ENCODE measurements around the gene NINL. TPM values are rescaled to one million over a fixed set of nuclear protein-coding genes. Genes with fewer than 3 reads are reported as not detected.
"Not testable (repeated sequence)": the region's sequence is repeated elsewhere in the genome, so short reads cannot be mapped to it uniquely, and the experiment has no call there.

NINL gene
- total RNA-seq, 2 donors from 2014 or later, result 5.0 to 5.2 TPM

GRCh38 chr20:25566821-25567220 is 18.5 kb downstream of the NINL start:
- ATAC-seq (no peak), DNase-seq (no peak)
- intact Hi-C loops (cut with DNase I, micrococcal nuclease), result no loop called here

DNA sequence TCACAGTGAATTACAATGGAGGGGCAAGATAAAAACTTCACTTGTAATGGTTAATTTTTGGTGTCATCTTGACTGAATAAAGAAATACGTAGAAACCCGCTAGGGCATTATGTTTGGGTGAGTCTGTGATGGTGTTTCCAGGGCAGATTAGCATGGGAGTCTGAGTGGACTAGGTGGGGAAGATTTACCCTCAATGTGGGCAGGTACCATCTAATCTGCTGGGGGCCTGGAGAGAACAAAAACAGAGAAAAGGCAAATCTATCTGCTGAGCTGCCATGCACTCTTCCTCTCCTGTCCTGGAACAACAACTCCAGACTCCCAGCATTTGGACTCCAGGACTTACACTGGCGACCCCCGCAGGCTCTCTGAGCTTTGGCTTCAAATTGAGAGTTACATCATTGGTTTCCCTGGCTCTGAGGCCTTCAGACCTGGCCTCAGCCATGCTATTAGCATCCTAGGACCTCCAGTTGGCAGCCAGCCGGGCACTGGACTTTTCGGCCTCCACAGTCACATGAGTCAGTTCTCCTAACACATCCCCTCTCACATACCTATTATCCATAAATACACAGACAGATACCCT is 19.7 kb downstream of the NINL start:
- ATAC-seq (no peak), DNase-seq (no peak)
- intact Hi-C loops (cut with DNase I, micrococcal nuclease), result no loop called here

DNA sequence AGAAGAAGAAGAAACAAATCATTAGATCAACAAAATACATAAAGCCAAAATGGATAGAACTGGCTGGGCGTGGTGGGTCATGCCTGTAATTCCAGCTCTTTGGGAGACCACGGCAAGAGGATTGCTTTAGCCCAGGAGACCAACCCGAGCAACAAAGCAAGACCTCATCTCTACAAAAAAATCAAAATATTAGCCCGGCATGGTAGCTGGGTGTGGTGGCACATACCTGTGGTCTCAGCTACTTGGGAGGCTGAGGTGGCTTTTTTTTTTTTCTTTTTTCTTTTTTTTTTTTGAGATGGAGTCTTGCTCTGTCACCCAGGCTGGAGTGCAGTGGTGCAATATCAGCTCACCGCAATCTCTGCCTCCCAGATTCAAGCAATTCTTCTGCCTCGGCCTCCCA is 21.5 kb downstream of the NINL start:
- ATAC-seq, result no peak
- no peak for DNase-seq
- intact Hi-C loops (cut with DNase I, micrococcal nuclease), result no loop called here

DNA sequence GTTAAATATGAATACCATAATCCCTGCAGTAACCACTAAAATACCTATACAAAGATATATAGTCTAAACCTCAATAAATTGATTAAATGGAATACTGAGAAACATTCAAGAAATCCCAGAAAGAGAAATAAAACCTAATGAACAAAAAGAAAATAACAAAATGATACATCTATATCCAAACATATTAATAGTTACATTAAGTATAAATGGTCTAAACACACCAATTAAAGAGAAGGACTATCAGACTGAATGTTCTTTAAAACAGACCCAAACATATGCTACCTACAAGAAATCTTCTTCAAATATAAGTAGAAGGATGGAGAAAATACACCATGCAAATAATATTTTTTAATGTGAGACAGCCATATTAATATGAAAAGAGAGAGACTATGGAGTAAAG is 22.0 kb downstream of the NINL start:
- intact Hi-C loops (cut with DNase I, micrococcal nuclease), result no loop called here
- no peak for ATAC-seq
- no peak for DNase-seq

- ATAC-seq; intact Hi-C loops (cut with DNase I, micrococcal nuclease); DNase-seq: not testable (repeated sequence)
These were observed 23.6 kb downstream of the NINL start for GRCh38 chr20:25561771-25562170.

GRCh38 chr20:25553819-25554296 is 31.5 kb downstream of the NINL start:
- intact Hi-C loops (cut with DNase I, micrococcal nuclease), result no loop called here
- ATAC-seq, result peak; percentile 29
- DNase-seq, result peak in 1 of 2 donors; percentile 47

GRCh38 chr20:25552977-25553376 is 32.4 kb downstream of the NINL start:
- DNase-seq, result no peak
- no peak for ATAC-seq
- intact Hi-C loops (cut with DNase I, micrococcal nuclease), result no loop called here

DNA sequence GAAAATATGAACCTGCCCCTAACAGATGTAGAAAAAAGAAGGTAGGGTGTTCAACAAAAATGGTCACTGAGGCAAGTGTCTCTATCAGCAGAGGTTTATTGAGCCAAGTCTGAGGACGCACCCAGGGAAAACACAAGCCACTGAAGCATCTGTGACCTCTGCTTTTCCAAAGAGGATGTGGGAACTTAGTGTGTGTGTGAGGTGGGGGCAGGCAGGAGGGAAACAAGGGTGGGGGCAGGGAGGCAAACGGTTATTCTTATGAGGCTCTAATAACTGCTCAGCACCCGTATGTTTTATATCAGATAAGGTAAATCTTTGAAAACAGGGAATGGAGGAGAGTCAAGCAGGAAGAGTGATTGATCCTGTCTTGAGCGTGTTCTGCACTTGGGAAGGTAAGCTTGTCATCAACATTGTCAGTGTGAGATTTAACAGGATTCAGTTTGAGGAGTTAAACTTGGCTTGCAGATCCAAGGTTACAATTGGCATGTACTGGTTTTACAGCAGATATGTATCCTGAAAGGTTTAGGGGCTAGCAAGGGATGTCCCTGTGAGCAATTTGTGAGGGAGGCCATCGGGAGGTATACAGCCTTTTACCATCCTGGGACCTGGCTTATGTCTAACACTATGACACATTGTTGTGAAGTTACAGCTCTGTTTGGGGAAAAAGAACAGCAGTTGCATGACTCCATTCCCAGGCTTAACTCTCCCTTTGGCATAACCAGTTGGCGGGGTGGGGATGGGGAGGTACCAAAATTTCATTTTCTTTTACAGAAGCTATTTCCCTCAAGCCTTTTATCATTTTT is 33.7 kb downstream of the NINL start:
- DNase-seq, result no peak
- ATAC-seq, result no peak
- intact Hi-C loops (cut with DNase I, micrococcal nuclease), result no loop called here

DNA sequence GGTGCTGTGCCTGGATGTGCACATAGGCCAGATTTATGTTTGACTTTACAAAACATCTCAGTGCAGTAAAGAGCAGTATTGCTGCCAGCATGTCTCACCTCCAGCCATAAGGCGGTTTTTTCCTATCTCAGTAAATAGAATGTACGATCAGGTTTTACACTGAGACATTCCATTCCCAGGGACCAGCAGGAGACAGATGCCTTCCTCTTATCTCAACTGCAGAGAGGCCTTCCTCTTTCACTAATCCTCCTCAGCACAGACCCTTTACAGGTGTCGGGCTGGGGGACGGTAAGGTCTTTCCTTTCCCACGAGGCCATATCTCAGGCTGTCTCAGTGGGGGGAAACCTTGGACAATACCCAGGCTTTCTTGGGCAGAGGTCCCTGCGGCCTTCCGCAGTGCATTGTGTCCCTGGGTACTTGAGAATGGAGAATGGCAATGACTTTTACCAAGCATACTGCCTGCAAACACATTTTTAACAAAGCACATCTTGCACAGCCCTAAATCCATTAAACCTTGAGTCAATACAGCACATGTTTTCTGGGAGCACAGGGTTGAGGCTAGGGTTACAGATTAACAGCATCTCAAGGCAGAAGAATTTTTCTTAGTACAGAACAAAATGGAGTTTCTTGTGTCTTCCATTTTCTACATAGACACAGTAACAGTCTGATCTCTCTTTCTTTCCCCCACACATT is 34.5 kb downstream of the NINL start:
- intact Hi-C loops (cut with DNase I, micrococcal nuclease); ATAC-seq; DNase-seq: not testable (repeated sequence)

DNA sequence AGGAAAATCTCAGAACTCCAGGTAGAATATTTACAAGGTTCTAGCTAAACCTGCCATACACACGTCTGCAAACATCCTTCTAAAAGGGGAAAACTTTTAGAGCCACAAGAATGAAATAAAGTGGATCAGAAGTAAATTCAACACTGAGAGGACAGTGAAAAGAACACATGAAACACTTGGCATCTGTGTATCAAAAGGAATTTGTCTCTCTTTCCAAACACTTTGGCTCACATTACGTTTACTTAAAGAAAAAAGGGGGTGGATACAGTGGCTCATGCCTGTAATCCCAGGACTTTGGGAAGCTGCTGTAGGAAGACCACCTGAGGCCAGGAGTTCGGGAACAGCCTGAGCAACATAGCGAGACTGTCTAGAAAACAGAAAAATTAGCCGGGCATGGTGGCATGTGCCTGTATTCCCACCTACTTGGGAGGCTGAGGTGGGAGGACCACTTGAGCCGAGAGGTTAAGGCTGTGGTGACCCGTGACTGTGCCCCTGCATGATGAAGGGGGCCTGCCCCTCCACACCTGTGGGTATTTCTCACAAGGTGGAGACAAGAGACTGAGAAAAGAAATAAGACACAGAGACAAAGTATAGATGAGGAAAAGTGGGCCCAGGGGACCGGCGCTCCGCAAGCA is 35.4 kb downstream of the NINL start:
- ATAC-seq (no peak), DNase-seq (no peak)
- intact Hi-C loops (cut with DNase I, micrococcal nuclease), result no loop called here

DNA sequence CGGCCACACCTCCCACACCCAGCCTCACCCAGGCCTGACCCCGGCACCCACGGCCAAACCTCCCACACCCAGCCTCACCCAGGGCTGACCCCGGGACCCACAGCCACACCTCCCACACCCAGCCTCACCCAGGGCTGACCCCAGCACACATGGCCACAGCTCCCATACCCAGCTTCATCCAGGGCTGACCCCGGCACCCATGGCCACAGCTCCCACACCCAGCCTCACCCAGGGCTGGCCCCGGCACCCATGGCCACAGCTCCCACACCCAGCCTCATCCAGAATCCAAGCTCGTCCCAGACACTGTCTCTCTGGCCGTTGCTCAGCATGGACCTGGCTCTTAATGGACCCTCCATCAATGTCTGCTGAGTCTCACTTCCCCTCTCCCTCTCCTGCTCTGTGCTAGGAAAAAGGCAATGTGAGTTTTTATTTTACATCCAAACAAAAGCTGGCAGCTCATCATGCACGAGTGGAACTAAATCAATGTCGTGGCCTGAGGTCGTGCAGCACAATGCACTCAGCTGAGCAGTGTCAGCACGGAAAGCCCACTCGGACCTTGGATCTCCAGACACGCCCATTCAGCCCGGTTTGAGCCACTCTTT is 36.1 kb downstream of the NINL start:
- intact Hi-C loops (cut with DNase I, micrococcal nuclease), result no loop called here
- no peak for ATAC-seq
- no peak for DNase-seq

GRCh38 chr20:25548613-25549086 is 36.7 kb downstream of the NINL start:
- no peak for ATAC-seq
- intact Hi-C loops (cut with DNase I, micrococcal nuclease), result no loop called here
- DNase-seq, result no peak

DNA sequence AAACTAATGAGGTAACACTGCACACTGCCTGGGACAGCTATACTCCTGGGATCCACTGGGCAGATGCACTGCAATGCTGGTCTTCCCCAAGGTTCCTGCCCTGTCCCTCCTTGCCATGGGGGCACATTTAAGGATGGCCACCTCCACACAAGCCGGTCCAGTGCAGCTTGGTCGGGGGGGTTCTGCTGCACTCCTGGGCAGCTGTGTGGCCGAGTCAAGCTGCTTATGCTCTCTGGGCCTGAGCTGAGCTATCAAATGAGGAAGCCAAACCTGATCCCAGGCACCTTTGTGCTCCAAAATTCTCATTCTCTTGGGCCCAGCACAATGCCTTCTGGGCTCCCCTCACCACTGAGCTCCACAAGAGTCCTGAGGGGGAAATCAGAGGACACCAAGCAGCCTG is 37.3 kb downstream of the NINL start:
- intact Hi-C loops (cut with DNase I, micrococcal nuclease), result no loop called here
- no peak for ATAC-seq

DNA sequence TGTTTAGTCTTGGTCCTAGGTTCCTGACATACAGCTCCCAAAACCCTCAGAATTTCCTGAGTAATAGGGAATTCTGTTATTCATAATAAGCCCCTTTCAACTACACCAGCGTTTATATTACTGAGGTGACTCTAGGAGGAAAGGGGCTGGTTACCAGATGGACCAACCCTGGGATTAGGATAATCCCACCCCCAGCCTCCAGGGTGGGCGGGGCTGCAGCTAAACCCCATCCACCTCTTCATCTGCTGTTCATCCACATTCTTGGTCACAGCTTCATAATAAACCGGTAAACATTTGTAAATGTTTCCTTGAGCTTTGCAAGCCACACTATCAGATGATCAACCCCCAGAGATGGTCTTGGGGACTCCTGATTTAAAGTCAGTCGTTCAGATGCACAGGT is 38.3 kb downstream of the NINL start:
- ATAC-seq (no peak), DNase-seq (no peak)
- intact Hi-C loops (cut with DNase I, micrococcal nuclease), result no loop called here

More for the DNA sequence above, 37.3 kb downstream of the NINL start:
- no peak for DNase-seq

GRCh38 chr20:25546048-25546447 is 39.3 kb downstream of the NINL start:
- ATAC-seq (no peak), DNase-seq (no peak)
- intact Hi-C loops (cut with DNase I, micrococcal nuclease), result no loop called here

- no peak for DNase-seq
- intact Hi-C loops (cut with DNase I, micrococcal nuclease), result no loop called here
- no peak for ATAC-seq
These were observed 40.2 kb downstream of the NINL start for GRCh38 chr20:25545171-25545570.

GRCh38 chr20:25544734-25545133 is 40.6 kb downstream of the NINL start:
- intact Hi-C loops (cut with DNase I, micrococcal nuclease), result no loop called here
- ATAC-seq, result no peak

DNA sequence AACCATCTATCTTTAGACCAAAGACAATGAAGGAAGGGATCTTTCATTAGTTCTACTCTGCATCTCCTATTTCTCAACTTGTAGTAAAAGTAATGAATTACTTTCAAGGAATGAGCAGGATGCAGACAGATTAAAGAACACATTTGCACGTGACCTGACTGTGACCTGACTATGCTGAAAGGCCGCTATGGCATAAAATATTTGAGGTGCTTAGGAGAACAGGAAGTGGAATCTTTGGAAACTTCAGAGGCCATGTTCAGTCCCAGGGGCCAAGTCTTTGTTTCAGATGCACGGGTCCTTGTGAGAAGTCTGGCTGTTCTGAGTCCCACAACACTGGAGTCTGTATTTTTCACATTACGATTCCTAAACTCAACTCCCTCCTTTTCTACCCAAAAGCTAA is 41.0 kb downstream of the NINL start:
- intact Hi-C loops (cut with DNase I, micrococcal nuclease), result no loop called here
- ATAC-seq, result no peak
- DNase-seq, result no peak

More at GRCh38 chr20:25544734-25545133, 40.6 kb downstream of the NINL start:
- DNase-seq, result no peak

DNA sequence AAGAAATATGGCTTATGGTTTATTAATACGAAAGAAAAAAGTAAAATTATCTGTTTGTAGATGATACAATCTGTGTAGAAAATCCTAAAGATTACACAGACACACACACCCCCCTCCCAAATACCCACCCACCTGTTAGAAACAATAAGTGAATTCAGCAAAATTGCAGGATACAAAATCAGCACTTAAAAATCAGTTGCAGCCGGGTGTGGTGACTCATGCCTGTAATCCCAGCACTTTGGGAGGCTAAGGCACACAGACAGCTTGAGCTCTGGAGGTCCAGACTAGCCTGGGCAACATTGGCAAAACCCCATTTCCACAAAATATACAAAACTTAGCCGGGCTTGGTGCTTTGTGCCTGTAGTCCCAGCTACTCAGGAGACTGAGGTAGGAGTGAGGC is 42.3 kb downstream of the NINL start:
- ATAC-seq (no peak), DNase-seq (no peak)
- intact Hi-C loops (cut with DNase I, micrococcal nuclease), result no loop called here

Data from left colon (tissue), 2 donors.